GM19043 (cell line): ENCODE data around the gene TMPO.
"Not testable (repeated sequence)": the region's sequence is repeated elsewhere in the genome, so short reads cannot be mapped to it uniquely, and the experiment has no call there.

Experiments used
- ATAC-seq: cut with Tn5 transposase; IDR thresholded peaks from one replicate; pipeline ENCODE4 v1.9.1; 2021; ENCODE audit warnings: low read depth; ENCODE audit not compliant: unreplicated experiment

TMPO gene

GRCh38 chr12:98504368-98504617 is 11.1 kb upstream of the TMPO start:
- peak; percentile 12 for ATAC-seq

- ATAC-seq, result no peak
Measured at GRCh38 chr12:98509063-98509462, 6.3 kb upstream of the TMPO start.

- not testable (repeated sequence) for ATAC-seq
Measured at GRCh38 chr12:98511806-98512205, 3.6 kb upstream of the TMPO start.

- ATAC-seq, result no peak
Measured at GRCh38 chr12:98513379-98514322, 1.7 kb upstream of the TMPO start.

- no peak for ATAC-seq
Measured at GRCh38 chr12:98514982-98515286, 456 bp upstream of the TMPO start.

GRCh38 chr12:98516111-98516873 is 902 bp downstream of the TMPO start:
- ATAC-seq, result peak; percentile 53

- no peak for ATAC-seq
Measured at GRCh38 chr12:98519257-98519907, 4.0 kb downstream of the TMPO start.

- no peak for ATAC-seq
Measured at GRCh38 chr12:98530068-98530467, 14.7 kb downstream of the TMPO start.

GRCh38 chr12:98532687-98533304 is 17.4 kb downstream of the TMPO start:
- no peak for ATAC-seq

- no peak for ATAC-seq
Measured at GRCh38 chr12:98533723-98534251, 18.4 kb downstream of the TMPO start.

GRCh38 chr12:98538031-98538430 is 22.6 kb downstream of the TMPO start:
- ATAC-seq, result no peak

GRCh38 chr12:98543701-98544100 is 28.3 kb downstream of the TMPO start:
- no peak for ATAC-seq

GRCh38 chr12:98544751-98545150 is 29.4 kb downstream of the TMPO start:
- no peak for ATAC-seq

- no peak for ATAC-seq
Measured at GRCh38 chr12:98549371-98550110, 34.2 kb downstream of the TMPO start.

- ATAC-seq, result no peak
Measured at GRCh38 chr12:98551787-98552186, 36.4 kb downstream of the TMPO start.

GRCh38 chr12:98558097-98558496 is 42.7 kb downstream of the TMPO start:
- ATAC-seq, result not testable (repeated sequence)

GRCh38 chr12:98559666-98560065 is 44.3 kb downstream of the TMPO start:
- no peak for ATAC-seq

- ATAC-seq, result no peak
Measured at GRCh38 chr12:98561846-98562245, 46.5 kb downstream of the TMPO start.

- no peak for ATAC-seq
Measured at GRCh38 chr12:98572010-98572409, 56.6 kb downstream of the TMPO start.

- ATAC-seq, result no peak
Measured at GRCh38 chr12:98574110-98574509, 58.7 kb downstream of the TMPO start.
